ENCODE measurements around the gene LDLRAD4.
"Not testable (repeated sequence)": the region's sequence is repeated elsewhere in the genome, so short reads cannot be mapped to it uniquely, and the experiment has no call there.

Gene LDLRAD4

GRCh38 chr18:13661051-13661778, 442.7 kb downstream of the LDLRAD4 start:
- no peak for DNase-seq

- no peak for DNase-seq
These were observed 443.3 kb downstream of the LDLRAD4 start for GRCh38 chr18:13661779-13662256.

GRCh38 chr18:13672657-13673056, 454.1 kb downstream of the LDLRAD4 start:
- DNase-seq, result no peak

DNA sequence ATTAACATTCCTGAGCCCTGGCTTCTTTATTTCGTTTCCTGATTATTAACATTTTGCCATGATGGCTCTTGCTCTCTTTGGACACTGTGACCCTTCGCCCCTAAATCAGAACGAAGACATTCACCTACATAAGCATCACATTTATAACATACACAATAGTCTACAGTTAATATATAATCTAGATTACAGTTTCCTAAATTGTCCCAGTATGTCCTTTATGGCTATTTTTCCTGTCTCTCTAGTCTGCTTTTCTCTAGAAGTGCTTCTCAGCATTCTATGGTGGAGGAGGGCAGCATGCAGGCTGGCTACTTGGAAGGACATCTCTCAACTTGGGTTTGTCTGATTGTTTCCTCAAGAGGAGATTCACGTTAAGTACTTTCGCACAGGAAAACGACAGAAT, 457.9 kb downstream of the LDLRAD4 start:
- DNase-seq, result no peak

DNA sequence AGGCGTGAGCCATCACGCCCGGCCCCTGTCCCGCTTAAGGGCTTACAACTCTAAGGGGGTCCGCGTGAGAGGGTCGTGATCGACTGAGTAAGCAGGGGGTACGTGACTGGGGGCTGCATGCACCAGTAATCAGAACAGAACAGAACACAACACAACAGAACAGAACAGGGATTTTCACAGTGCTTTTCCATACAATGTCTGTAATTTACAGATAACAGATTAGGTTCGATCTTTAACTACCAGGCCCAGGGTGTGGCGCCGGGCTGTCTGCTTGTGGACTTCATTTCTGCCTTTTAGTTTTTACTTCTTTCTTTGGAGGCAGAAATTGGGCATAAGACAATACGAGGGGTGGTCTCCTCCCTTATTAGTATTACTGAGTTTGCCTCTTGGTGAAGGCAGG, 458.8 kb downstream of the LDLRAD4 start:
- not testable (repeated sequence) for DNase-seq

- no peak for DNase-seq
These were observed 462.1 kb downstream of the LDLRAD4 start for GRCh38 chr18:13680612-13681011.

- DNase-seq, result no peak
These were observed 463.1 kb downstream of the LDLRAD4 start for GRCh38 chr18:13681701-13682100.

GRCh38 chr18:13684546-13684945, 466.0 kb downstream of the LDLRAD4 start:
- DNase-seq, result no peak

- DNase-seq, result no peak
These were observed 469.9 kb downstream of the LDLRAD4 start for GRCh38 chr18:13688191-13689136.

- not testable (repeated sequence) for DNase-seq
These were observed 471.5 kb downstream of the LDLRAD4 start for GRCh38 chr18:13690060-13690459.

DNA sequence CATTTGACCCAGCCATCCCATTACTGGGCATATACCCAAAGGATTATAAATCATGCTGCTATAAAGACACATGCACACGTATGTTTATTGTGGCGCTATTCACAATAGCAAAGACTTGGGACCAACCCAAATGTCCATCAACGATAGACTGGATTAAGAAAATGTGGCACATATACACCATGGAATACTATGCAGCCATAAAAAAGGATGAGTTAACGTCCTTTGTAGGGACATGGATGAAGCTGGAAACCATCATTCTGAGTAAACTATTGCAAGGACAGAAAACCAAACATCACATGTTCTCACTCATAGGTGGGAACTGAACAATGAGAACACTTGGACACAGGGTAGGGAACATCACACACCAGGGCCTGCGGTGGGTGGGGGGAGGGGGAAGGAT, 476.8 kb downstream of the LDLRAD4 start:
- not testable (repeated sequence) for DNase-seq

- DNase-seq, result no peak
These were observed 478.4 kb downstream of the LDLRAD4 start for GRCh38 chr18:13696961-13697360.

DNA sequence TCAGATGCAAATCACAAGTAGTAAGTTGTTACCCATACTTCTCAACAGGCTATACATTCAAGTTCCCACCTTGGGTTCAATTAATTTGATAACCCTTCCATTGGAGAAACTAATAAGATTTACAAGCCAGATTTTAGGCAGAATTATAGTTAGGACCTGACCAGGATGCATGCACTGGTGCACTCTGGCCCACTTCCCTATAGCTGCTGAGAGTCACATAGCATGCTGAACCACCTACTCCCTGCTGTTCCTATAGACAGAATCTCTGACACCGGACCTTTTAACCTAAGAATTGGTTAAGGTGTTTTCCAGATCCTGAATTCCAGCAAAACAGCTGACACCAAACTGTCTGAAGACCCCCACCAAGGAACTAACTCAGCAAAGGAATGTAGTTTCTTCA, 481.6 kb downstream of the LDLRAD4 start:
- no peak for DNase-seq
